NT2/D1 (cell line): ENCODE results near the gene MKLN1.
"Not testable (repeated sequence)": the region's sequence is repeated elsewhere in the genome, so short reads cannot be mapped to it uniquely, and the experiment has no call there.

Experiments used
- DNase-seq: peaks from one replicate; pipeline ENCODE4 v3.0.0-alpha.2; 2011; ENCODE audit warnings: low read depth, low spot score
- H3K27me3 ChIP-seq: 2 replicates; pipeline ENCODE4 v1.6.0; 2011; ENCODE audit warnings: mild to moderate bottlenecking; ENCODE audit not compliant: insufficient read length, insufficient read depth
- H3K36me3 ChIP-seq: 2 replicates; pipeline ENCODE4 v1.6.1; 2011; ENCODE audit warnings: mild to moderate bottlenecking, low read length, mixed read lengths; ENCODE audit not compliant: insufficient read depth, insufficient read length
- H3K4me1 ChIP-seq: 2 replicates; pipeline ENCODE4 v1.5.1; 2011; ENCODE audit not compliant: insufficient read depth, insufficient read length
- H3K4me3 ChIP-seq: 2 replicates; pipeline ENCODE4 v1.5.1; 2011; ENCODE audit warnings: low read depth; ENCODE audit not compliant: insufficient read length
- H3K9ac ChIP-seq: 2 replicates; pipeline ENCODE4 v1.6.0; 2011; ENCODE audit warnings: low read depth; ENCODE audit not compliant: insufficient read length
- H3K9me3 ChIP-seq: 2 replicates; pipeline ENCODE4 v1.5.1; 2011; ENCODE audit warnings: mild to moderate bottlenecking, low read length; ENCODE audit not compliant: insufficient read depth
- SUZ12 ChIP-seq: IDR thresholded peaks from 2 replicates; pipeline ENCODE4 v1.6.1; 2011; ENCODE audit not compliant: insufficient read length, insufficient read depth; ENCODE audit errors: extremely low read depth
- YY1 ChIP-seq: IDR thresholded peaks from 2 replicates; pipeline ENCODE4 v1.6.1; 2011; ENCODE audit not compliant: insufficient read length, insufficient read depth
- ZNF274 ChIP-seq: IDR thresholded peaks from 2 replicates; pipeline ENCODE4 v1.6.1; 2011; ENCODE audit warnings: mild to moderate bottlenecking, low read depth, low read length

Gene MKLN1

DNA sequence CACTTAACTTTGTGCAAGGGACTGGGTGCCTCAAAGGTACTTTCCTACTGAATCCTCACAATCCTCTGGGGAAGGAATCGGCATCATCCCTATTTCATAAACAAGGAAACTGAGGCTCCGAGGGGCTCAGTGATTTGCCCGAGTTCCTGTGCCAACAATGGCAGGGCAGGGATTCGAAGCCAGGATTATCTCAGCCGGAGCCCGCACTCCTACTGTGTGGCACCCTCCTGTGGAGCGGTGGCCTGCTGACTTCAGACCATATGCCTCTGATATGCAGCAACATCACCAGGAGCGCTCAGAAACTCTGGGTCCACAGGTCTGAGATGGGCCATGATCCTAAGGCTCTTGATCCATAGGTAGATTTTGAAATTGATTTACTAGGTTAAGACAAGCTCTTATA is 182.1 kb downstream of the MKLN1 start:
- H3K4me1 ChIP-seq: peaks cover 20% of the 10 kb centered on the region
- no peaks in the 10 kb centered on the region for H3K27me3 ChIP-seq
- H3K36me3 ChIP-seq: peaks cover 79% of the 10 kb centered on the region
- TF ChIP-seq ZNF274 (no peak), YY1 (no peak), SUZ12 (no peak)
- DNase-seq: no peak
- no peak overlapping the region for H3K4me3 ChIP-seq
- no peak overlapping the region for H3K9ac ChIP-seq
- H3K9me3 ChIP-seq: no peaks in the 10 kb centered on the region

DNA sequence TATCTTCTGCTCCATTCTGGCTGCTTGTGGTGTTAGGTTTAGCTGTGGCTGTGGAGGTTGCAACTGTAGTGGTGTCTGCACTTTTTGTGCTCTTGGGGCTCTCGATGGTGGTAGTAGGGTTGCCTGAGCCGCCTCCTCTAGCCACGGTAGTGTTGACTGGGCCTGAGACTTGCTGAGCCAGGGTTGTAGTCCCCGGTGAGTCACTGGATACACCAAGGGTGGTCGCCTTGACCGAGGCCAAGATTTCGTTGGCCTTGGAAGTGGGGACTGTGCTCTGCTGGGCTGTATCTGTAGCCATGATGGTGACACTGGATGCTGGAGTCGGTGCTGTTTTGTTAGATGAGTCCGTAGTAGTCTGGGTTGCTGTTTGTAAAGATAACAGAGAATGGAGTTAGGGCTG is 183.4 kb downstream of the MKLN1 start:
- peak overlapping the region; percentile 3 for H3K9ac ChIP-seq
- H3K27me3 ChIP-seq: no peaks in the 10 kb centered on the region
- no peak overlapping the region for H3K4me3 ChIP-seq
- H3K4me1 ChIP-seq: peaks cover 20% of the 10 kb centered on the region
- no peaks in the 10 kb centered on the region for H3K9me3 ChIP-seq
- no peak for DNase-seq
- H3K36me3 ChIP-seq: peaks cover 67% of the 10 kb centered on the region
- TF ChIP-seq ZNF274 (no peak), YY1 (no peak), SUZ12 (no peak)

DNA sequence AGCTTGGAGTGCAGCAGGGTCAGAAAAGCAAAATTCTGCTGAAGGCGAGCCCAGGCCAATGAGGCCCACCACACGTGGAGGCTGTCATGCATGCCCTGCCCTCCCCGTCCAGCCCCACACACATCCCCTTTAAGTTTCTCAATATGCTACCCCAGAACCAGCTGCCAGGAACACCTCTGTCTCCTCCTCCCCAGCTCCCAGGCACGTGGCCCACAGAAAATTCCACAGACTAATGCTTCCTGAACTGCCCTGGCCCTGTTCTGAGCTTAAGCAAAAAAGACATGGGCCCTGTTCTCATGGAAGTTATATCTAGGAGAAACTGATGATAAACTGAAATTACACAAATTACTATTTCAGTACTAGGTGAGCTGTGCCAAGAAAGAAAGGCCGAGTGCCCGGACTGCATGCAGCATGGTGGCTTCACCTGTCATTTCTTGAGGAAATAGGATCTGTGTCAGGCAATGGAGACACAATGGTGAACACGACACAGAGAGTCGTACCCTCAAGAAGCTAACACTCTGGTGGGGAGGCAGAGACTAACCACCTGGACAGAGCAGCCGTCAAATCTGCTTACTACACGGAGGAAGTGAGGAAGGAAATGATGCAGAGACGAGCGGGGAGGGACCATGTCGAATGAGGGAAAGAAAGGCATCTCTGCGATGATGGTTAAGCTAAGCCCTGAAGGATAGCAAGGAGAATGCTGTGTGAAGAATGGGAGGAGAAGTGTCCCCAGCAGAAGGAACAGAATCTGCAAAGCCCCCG is 184.3 kb downstream of the MKLN1 start:
- Histone ChIP-seq H3K4me1 (peaks cover 20% of the 10 kb centered on the region), H3K9me3 (no peaks in the 10 kb centered on the region), H3K9ac (no peak overlapping the region), H3K27me3 (no peaks in the 10 kb centered on the region), H3K4me3 (no peak overlapping the region), H3K36me3 (peaks cover 62% of the 10 kb centered on the region)
- TF ChIP-seq ZNF274: no peak
- TF ChIP-seq YY1: no peak
- TF ChIP-seq SUZ12: no peak
- DNase-seq: no peak

DNA sequence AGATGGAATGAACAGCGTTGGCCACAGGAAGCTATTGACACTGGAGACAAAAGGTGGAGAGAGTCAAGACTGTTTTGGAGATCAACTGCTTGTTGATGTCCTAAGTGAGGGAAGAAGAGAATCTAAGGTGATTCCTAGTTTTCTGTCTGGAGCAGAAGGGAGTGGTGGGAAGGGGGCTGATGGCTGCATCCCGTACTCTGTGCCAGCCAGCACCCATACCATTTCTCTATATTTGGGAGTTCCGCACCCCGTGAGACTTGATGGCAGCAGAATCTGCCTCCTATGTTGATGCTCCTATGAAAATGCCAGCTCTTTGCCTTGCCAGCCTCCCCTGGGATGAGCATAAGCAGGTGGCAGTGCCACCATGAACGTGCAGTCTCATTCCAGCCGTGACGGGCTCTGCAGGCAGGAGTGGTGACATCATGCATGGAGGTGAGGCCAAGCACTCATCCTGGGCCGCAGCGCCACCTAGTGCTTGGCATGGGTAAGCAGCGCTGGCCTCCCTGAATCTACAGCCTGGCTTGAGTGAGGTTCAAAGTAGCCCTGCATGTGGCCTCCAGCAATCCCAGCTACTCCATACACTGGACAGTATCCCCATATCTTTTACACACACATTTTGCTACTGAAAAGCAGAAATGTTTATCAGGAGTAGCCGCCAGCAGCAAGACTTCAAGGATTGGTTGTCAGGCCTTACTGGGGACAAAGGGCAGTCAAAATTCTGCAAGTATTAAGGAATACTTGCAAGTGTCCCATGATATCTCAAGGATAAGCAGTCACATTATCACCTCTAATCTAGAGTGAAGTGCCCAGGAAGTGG is 185.8 kb downstream of the MKLN1 start:
- no peak for TF ChIP-seq ZNF274
- TF ChIP-seq SUZ12: no peak
- TF ChIP-seq YY1: no peak
- Histone ChIP-seq H3K9me3 (no peaks in the 10 kb centered on the region), H3K4me1 (peaks cover 13% of the 10 kb centered on the region), H3K4me3 (no peak overlapping the region), H3K36me3 (peaks cover 59% of the 10 kb centered on the region), H3K27me3 (no peaks in the 10 kb centered on the region), H3K9ac (no peak overlapping the region)
- DNase-seq: peak; percentile 81

DNA sequence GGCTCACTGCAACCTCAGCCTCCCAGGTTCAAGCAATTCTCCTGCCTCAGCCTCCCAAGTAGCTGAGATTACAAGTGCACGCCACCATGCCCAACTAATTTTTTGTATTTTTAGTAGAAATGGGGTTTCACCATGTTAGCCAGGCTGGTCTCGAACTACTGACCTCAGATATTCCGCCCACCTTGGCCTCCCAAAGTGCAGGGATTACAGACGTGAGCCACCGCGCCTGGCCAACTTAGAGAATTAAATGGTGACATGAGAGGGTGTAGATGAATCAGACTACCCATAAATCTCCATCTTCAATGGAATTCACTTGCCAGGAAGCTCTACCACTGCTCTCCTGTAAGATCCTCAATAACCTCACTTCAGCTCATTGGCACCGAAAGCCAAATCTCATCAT is 187.8 kb downstream of the MKLN1 start:
- H3K4me1 ChIP-seq: peaks cover 13% of the 10 kb centered on the region
- peaks cover 49% of the 10 kb centered on the region for H3K36me3 ChIP-seq
- not testable (repeated sequence) for H3K27me3 ChIP-seq, H3K9ac ChIP-seq, H3K9me3 ChIP-seq, H3K4me3 ChIP-seq, DNase-seq

DNA sequence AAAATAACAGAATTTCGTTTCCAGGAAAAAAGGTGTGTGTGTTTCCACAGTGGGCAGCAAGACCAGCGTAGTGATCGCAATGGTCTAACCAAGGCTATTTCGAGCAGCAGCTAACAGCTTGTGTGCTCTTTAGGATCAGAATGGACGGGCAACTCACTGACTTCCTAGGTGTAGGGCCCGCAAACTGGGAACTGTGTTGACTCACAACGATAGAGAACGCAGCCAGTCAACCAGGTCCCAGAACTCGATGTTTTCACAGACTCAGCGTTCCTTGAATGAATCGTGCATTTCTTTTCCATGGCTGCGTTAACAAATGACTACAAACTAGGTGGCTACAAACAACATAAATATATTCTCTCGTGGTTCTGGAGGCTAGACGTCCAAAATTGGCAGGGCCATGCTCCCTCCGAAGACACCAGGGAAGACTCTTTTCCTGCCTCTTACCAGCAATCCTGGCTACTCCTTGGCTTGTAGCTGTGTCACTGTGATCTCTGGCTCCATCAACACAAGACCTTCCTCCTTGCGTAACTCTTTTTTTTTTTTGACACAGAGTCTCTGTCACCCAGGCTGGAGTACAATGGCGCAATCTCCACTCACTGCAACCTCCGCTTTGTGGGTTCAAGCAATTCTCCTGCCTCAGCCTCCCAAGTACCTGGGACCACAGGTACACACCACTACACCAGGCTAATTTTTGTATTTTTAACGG is 189.7 kb downstream of the MKLN1 start:
- Histone ChIP-seq H3K9ac (no peak overlapping the region), H3K4me3 (no peak overlapping the region), H3K4me1 (peaks cover 10% of the 10 kb centered on the region), H3K27me3 (no peaks in the 10 kb centered on the region), H3K9me3 (no peaks in the 10 kb centered on the region), H3K36me3 (peaks cover 31% of the 10 kb centered on the region)
- DNase-seq: no peak
- TF ChIP-seq ZNF274 (no peak), SUZ12 (no peak), YY1 (no peak)

DNA sequence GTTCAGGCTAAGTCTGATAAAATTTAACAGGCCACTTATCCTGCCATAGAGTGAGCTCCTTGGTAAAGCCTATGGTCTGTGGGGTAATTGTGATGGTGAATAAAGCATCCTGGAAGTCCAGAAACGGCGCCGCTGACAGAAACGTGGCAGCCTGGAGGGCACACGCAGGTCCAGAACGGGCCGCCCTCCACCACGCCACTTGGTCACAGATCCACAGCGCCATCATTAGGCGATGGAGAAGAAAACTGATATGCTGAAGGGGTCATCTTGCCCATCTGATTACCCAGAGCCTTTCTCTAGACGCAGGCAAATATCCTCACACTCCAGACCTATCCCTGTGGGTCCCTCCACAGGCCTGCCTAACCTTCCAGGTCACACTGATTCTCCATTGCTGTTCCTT is 190.9 kb downstream of the MKLN1 start:
- no peaks in the 10 kb centered on the region for H3K9me3 ChIP-seq
- no peak overlapping the region for H3K9ac ChIP-seq
- peaks cover 10% of the 10 kb centered on the region for H3K4me1 ChIP-seq
- H3K36me3 ChIP-seq: peaks cover 26% of the 10 kb centered on the region
- H3K27me3 ChIP-seq: no peaks in the 10 kb centered on the region
- DNase-seq: no peak
- no peak for TF ChIP-seq SUZ12
- no peak for TF ChIP-seq ZNF274
- TF ChIP-seq YY1: no peak
- H3K4me3 ChIP-seq: no peak overlapping the region
